ENCODE data around the gene COX17.

The COX17 gene

DNA sequence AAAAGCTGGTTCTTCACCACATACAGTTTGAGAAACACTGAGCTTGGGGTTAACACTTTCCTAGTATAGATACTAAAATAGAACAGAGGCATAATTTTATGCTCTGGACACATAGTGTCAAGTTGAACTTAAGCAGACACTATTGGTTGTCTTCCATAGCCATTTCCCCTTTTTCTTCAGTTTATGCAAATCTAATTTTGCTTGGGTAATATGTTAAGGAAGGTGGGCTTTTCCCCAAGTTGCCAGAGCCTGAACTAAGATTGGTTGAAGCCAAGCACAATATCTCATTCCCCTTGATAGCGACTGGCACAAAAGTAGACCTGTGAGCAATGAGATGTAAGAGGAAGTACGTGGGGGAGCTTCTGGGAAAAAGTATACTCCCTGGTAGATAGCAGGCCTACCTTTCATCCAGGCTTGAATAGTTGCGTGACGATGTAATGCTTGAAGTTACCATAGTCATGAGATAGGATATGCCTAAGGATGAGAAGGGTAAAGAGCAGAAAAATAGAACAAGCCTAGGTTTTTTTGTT, 12.3 kb downstream of the COX17 start:
- no peaks in the 10 kb centered on the region for H3K9me3 ChIP-seq
- no peak overlapping the region for H3K4me3 ChIP-seq (ENCODE audit: low read depth, low read length)
- no peaks in the 10 kb centered on the region for H3K27me3 ChIP-seq
- peaks cover 29% of the 10 kb centered on the region for H3K4me1 ChIP-seq
- H3K36me3 ChIP-seq: peaks cover 17% of the 10 kb centered on the region
- TF ChIP-seq, protein P1, sequence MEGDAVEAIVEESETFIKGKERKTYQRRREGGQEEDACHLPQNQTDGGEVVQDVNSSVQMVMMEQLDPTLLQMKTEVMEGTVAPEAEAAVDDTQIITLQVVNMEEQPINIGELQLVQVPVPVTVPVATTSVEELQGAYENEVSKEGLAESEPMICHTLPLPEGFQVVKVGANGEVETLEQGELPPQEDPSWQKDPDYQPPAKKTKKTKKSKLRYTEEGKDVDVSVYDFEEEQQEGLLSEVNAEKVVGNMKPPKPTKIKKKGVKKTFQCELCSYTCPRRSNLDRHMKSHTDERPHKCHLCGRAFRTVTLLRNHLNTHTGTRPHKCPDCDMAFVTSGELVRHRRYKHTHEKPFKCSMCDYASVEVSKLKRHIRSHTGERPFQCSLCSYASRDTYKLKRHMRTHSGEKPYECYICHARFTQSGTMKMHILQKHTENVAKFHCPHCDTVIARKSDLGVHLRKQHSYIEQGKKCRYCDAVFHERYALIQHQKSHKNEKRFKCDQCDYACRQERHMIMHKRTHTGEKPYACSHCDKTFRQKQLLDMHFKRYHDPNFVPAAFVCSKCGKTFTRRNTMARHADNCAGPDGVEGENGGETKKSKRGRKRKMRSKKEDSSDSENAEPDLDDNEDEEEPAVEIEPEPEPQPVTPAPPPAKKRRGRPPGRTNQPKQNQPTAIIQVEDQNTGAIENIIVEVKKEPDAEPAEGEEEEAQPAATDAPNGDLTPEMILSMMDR (IDR thresholded peaks at IDR 0.05; ENCODE audit: low read depth, low read length): no peak
- DNase-seq: no peak

DNA sequence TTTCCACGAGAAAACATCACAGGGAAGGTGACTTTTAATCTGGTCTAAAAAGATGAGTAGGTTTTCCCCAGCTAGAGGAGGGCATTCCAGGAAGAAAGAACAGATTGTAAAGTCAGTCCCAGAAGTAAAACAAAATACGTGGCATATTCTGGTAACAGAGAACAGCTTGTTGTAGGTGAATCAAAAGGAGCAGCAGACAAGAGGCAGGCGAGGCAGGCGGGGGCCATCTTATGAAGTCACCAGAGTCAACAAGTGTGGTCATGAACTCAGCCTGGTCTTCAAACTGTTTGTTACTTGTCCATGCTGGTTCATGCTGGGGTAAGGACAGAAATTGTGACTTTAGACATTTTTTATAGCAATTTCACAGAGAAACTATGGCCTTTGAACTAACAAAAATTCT, 12.8 kb downstream of the COX17 start:
- no peaks in the 10 kb centered on the region for H3K27me3 ChIP-seq
- no peak overlapping the region for H3K4me3 ChIP-seq (ENCODE audit: low read depth, low read length)
- DNase-seq: no peak
- H3K36me3 ChIP-seq: peaks cover 13% of the 10 kb centered on the region
- no peaks in the 10 kb centered on the region for H3K9me3 ChIP-seq
- TF ChIP-seq, protein P1 (IDR thresholded peaks at IDR 0.05; ENCODE audit: low read depth, low read length): no peak
- H3K4me1 ChIP-seq: peaks cover 32% of the 10 kb centered on the region

DNA sequence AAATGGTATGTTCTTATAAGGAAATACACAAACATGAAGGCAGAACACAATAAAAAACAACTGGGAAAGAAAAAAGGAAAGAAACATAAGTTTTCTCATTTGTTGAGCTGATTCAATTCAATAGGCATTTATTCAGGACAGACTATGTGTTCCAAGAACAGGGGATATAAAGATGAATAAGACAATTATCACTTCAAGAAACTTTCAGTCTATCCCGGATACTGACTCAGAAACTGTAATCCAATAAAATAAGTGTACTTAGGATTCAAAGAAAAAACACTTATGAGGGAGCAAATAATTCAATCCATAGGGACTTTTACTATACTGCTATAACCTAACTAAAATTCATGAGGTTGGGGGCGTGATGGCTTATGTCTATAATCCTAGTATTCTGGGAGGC, 13.3 kb downstream of the COX17 start:
- peaks cover 32% of the 10 kb centered on the region for H3K4me1 ChIP-seq
- H3K4me3 ChIP-seq (ENCODE audit: low read depth, low read length): no peak overlapping the region
- TF ChIP-seq, protein P1 (IDR thresholded peaks at IDR 0.05; ENCODE audit: low read depth, low read length): no peak
- DNase-seq: no peak
- H3K27me3 ChIP-seq: no peaks in the 10 kb centered on the region
- no peaks in the 10 kb centered on the region for H3K9me3 ChIP-seq
- H3K36me3 ChIP-seq: peaks cover 8% of the 10 kb centered on the region

DNA sequence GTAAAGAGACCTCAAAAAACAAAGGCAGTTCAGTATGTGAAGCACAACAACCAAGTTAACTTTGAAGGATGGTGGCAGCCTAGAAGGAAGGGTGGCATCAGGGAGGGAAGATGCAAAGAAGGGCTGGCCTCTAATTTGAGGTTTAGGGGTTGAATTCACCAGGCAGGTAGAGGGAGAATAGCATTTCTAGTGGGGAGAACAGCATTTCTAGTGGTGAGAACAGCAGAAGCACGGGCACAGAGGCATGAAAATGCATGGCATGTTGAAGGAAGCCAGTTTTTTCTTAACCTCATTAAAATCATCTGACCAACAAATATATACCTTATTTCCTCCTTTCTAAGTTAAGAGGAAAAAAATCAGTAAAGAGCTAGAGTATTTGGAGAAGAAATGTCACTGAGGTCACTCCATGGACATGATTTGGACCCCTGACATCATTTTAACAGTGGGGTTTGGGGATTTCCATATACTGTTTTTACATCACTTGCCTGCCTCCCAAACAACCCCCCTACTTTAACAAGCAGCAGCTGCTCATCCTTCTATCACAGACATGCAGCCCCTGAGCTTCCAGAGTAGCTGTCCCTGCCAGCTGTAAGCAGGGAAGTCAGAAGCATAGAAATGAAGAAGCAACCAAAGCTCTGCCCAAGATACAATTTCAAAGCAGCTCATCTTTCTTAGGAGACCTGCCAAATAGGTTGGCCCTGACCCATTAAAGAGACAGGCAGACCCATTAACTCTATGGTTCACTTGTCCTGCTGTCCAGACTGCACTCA, 14.4 kb downstream of the COX17 start:
- Histone ChIP-seq H3K4me3 (ENCODE audit: low read depth, low read length) (no peak overlapping the region), H3K4me1 (peaks cover 32% of the 10 kb centered on the region), H3K36me3 (peaks cover 1% of the 10 kb centered on the region; the same call in 1 of the 2 replicates), H3K27me3 (no peaks in the 10 kb centered on the region), H3K9me3 (no peaks in the 10 kb centered on the region)
- peak; percentile 42 for DNase-seq
- TF ChIP-seq, protein P1 (IDR thresholded peaks at IDR 0.05; ENCODE audit: low read depth, low read length): peak; percentile 32

DNA sequence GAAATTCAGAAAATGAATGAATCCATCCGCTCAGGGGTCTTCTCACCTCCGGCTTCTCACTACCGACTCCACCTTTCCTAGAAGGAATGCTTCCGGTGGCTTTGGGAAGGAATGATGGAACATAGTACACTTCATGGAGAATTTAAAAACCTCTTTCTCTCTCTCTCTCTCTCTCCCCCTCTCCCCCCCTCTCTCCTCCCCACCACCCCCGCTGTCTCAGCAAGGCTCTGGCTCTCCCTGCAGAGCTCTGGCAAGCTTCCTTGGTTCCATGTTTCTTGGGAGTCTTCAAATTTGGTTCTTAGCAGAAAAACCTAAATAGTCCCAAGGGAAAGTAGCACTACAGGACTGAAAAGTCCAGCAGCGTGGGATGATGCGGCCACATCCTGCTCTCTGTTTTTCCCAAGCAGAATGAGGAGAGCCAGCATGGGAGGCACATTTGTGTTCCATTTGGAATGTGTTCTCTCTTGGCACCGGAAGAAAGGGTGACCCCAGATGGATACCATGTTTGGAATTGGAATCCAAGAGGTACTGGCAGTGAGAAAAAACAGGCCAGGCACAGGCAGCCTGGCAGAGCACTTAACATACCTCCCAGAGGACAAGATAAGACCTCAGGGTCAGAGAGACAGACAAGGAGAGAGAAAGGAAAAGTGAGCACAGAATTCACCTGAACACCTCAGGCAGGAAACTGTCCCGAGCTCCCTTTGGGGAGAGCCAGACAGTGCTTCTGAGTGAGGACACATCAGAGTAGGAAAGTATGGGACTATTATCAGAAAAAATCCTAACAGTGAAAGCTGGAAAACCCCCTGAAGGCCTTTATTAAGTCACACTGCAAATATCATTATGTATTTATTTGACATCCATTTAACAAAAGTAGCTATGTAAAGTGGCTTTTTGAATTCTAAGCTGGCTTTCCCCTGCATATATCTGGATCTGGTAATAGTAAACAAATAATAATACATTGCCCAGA, 16.4 kb downstream of the COX17 start, which contains the start of gene POPDC2:
Gene POPDC2, minus strand, starts transcription at position 116 of the 967 bp plus-strand sequence. CDS start 166 bp downstream, outside the sequence.
- Histone ChIP-seq H3K9me3 (no peaks in the 10 kb centered on the region), H3K27me3 (no peaks in the 10 kb centered on the region), H3K4me1 (peaks cover 36% of the 10 kb centered on the region), H3K4me3 (ENCODE audit: low read depth, low read length) (peak within 1 kb of the TSS; percentile 18; the same call in 1 of the 2 replicates), H3K36me3 (no peaks in the 10 kb centered on the region)
- TF ChIP-seq, protein P1 (IDR thresholded peaks at IDR 0.05; ENCODE audit: low read depth, low read length): no peak
- peak; percentile 79 for DNase-seq
